Brain microvascular endothelial cell (primary cell): ENCODE data around the gene WNT3.

ENCODE experiments used
- DNase-seq: peaks from one replicate; pipeline ENCODE4 v3.0.0-alpha.2; 2020
- H3K27ac ChIP-seq: fragments of 250-450 bp; sonication (Bioruptor Pico); 2 replicates; pipeline ENCODE4 v1.5.1; 2020; ENCODE audit warnings: mild to moderate bottlenecking, moderate library complexity
- H3K27me3 ChIP-seq: fragments of 250-450 bp; sonication (Bioruptor Pico); replicated peaks from 2 replicates; pipeline ENCODE4 v1.5.1; 2020; ENCODE audit warnings: mild to moderate bottlenecking
- H3K36me3 ChIP-seq: fragments of 250-450 bp; sonication (Bioruptor Pico); replicated peaks from 2 replicates; pipeline ENCODE4 v1.5.1; 2020; ENCODE audit warnings: mild to moderate bottlenecking
- H3K4me3 ChIP-seq: 2 replicates; pipeline ENCODE4 v1.5.1; 2011; ENCODE audit warnings: low read depth, mild to moderate bottlenecking, control low read depth, low read length, moderate library complexity
- CTCF ChIP-seq: IDR thresholded peaks from 2 replicates; pipeline ENCODE4 v1.5.1; 2011; ENCODE audit warnings: low read depth, mild to moderate bottlenecking, moderate library complexity, low read length, control low read depth, inconsistent platforms; ENCODE audit errors: missing control alignments
- in situ Hi-C: cut with HindIII; loops from 2 replicates; pipeline ENCODE4 v1.10.0; 2017; ENCODE audit warnings: low sequenced_read_pairs, low pct_ligation_motif_present

The WNT3 gene

GRCh38 chr17:46862949-46863348 lies 44.5 kb upstream of the WNT3 start:
- H3K27me3 ChIP-seq = no peaks in the 10 kb centered on the region
- H3K4me3 ChIP-seq = no peak overlapping the region
- H3K36me3 ChIP-seq = no peaks in the 10 kb centered on the region
- H3K27ac ChIP-seq = no peak overlapping the region
- no peak for TF ChIP-seq CTCF
- in situ Hi-C loops = no loop called here
- no peak for DNase-seq

GRCh38 chr17:46859996-46860395 lies 41.5 kb upstream of the WNT3 start:
- DNase-seq = no peak
- in situ Hi-C loops = no loop called here
- Histone ChIP-seq H3K36me3 (no peaks in the 10 kb centered on the region), H3K4me3 (no peak overlapping the region), H3K27ac (no peak overlapping the region), H3K27me3 (no peaks in the 10 kb centered on the region)
- no peak for TF ChIP-seq CTCF

- in situ Hi-C loops = no loop called here
- H3K27ac ChIP-seq = no peak overlapping the region
- no peak overlapping the region for H3K4me3 ChIP-seq
- peaks cover under 1% of the 10 kb centered on the region for H3K27me3 ChIP-seq
- TF ChIP-seq CTCF = no peak
- DNase-seq = no peak
- no peaks in the 10 kb centered on the region for H3K36me3 ChIP-seq
These were observed 39.1 kb upstream of the WNT3 start for GRCh38 chr17:46857600-46857999.

- in situ Hi-C loops = no loop called here
- peaks cover 24% of the 10 kb centered on the region for H3K27me3 ChIP-seq
- no peak overlapping the region for H3K27ac ChIP-seq
- H3K36me3 ChIP-seq = no peaks in the 10 kb centered on the region
- no peak for TF ChIP-seq CTCF
- DNase-seq = no peak
- H3K4me3 ChIP-seq = no peak overlapping the region
These were observed 36.5 kb upstream of the WNT3 start for GRCh38 chr17:46854948-46855347.

- in situ Hi-C loops = no loop called here
- no peak for TF ChIP-seq CTCF
- H3K4me3 ChIP-seq = no peak overlapping the region
- H3K27me3 ChIP-seq = peaks cover 26% of the 10 kb centered on the region
- no peaks in the 10 kb centered on the region for H3K36me3 ChIP-seq
- DNase-seq = no peak
- no peak overlapping the region for H3K27ac ChIP-seq
These were observed 36.0 kb upstream of the WNT3 start for GRCh38 chr17:46854515-46854914.

- Histone ChIP-seq H3K4me3 (no peak overlapping the region), H3K27ac (no peak overlapping the region), H3K36me3 (no peaks in the 10 kb centered on the region), H3K27me3 (peaks cover 26% of the 10 kb centered on the region)
- in situ Hi-C loops = no loop called here
- TF ChIP-seq CTCF = no peak
- DNase-seq = peak; percentile 11
These were observed 35.5 kb upstream of the WNT3 start for GRCh38 chr17:46853896-46854444.
